ENCODE measurements around the gene TMEM229A.

GRCh38 chr7:124033807-124034753 lies 1.2 kb upstream of the TMEM229A start:
- no peak for TF ChIP-seq RAD21 (conservative IDR thresholded peaks at IDR 0.05)
- TF ChIP-seq EP300 (conservative IDR thresholded peaks at IDR 0.05; ENCODE audit: poor library complexity, severe bottlenecking), result no peak
- no peak for TF ChIP-seq MXI1 (conservative IDR thresholded peaks at IDR 0.05; ENCODE audit: poor library complexity, severe bottlenecking)
- TF ChIP-seq EZH2 (IDR thresholded peaks at IDR 0.05; ENCODE audit: borderline replicate concordance, insufficient read depth, low read length, poor library complexity, severe bottlenecking), result no peak
- no peak for TF ChIP-seq TAF1 (IDR thresholded peaks at IDR 0.05; ENCODE audit: low read depth)
- TF ChIP-seq CTCF (IDR thresholded peaks at IDR 0.05; ENCODE audit: poor library complexity, severe bottlenecking), result no peak
- TF ChIP-seq POLR2AphosphoS5 (IDR thresholded peaks at IDR 0.05), result no peak
- TF ChIP-seq REST (IDR thresholded peaks at IDR 0.05; ENCODE audit: borderline replicate concordance), result no peak
- no peak for TF ChIP-seq SMC3 (conservative IDR thresholded peaks at IDR 0.05; ENCODE audit: poor library complexity)
